GM03348 (cell line): ENCODE results near the gene ZC4H2.
"Not testable (repeated sequence)": the region's sequence is repeated elsewhere in the genome, so short reads cannot be mapped to it uniquely, and the experiment has no call there.

Source experiments
- DNase-seq: peaks from one replicate; pipeline ENCODE4 v3.0.0; 2012; ENCODE audit warnings: low spot score

ZC4H2 gene, protein sequence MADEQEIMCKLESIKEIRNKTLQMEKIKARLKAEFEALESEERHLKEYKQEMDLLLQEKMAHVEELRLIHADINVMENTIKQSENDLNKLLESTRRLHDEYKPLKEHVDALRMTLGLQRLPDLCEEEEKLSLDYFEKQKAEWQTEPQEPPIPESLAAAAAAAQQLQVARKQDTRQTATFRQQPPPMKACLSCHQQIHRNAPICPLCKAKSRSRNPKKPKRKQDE

DNA sequence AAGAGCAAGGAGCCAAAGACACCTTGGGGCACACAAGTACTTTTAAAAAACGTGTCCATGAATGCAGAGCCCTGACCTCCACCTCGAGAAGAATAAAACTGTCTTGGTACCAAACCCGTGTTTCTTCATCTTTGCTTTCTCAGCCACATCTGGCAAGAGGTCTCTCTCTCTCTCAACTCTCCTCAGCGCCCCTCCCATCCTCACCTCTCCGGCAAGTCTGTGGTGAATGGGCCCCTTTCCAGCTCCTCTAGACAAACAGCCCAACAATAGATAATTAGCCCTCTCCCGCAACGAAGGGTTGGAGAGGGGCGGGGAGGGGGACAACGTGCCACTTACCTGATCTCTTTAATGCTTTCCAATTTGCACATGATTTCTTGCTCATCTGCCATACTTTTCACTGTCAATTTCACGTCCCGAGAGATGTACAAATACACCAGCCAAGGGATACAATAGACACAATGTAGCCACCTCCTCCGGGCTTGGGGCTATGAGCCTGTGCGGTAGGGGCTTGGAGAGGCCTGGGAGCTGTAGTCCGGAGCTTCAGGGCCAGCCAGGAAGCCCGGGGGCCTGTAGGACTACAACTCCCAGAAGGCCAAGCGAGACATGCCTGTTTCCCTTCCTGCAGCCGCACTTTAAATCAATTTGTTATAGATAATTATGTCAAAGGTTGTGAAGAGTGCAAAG is at the start of gene ZC4H2:
Gene ZC4H2, minus strand, starts transcription at position 462 of the 684 bp plus-strand sequence. Its CDS starts 73 bp downstream, at position 389.
- peak; percentile 88 for DNase-seq

GRCh38 chrX:65017451-65017850 is 41.2 kb upstream of the ZC4H2 start:
- DNase-seq, result no peak

- DNase-seq, result no peak
These were observed 38.0 kb upstream of the ZC4H2 start for GRCh38 chrX:65014230-65014629.

GRCh38 chrX:65009459-65009858 is 33.2 kb upstream of the ZC4H2 start:
- no peak for DNase-seq

DNA sequence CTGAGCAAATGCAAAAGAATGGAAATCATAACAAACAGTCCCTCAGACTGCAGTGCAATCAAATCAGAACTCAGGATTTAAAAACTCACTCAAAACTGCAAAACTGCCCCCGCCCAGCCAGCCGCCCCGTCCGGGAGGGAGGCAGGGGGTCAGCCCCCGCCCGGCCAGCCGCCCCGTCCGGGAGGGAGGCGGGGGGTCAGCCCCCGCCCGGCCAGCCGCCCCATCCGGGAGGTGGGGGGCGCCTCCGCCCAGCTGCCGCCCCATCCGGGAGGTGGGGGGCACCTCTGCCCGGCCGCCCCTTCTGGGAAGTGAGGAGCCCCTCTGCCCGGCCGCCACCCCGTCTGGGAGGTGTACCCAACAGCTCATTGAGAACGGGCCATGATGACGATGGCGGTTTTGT is 26.0 kb upstream of the ZC4H2 start:
- DNase-seq, result not testable (repeated sequence)

GRCh38 chrX:64996805-64997204 is 20.6 kb upstream of the ZC4H2 start:
- DNase-seq, result no peak

DNA sequence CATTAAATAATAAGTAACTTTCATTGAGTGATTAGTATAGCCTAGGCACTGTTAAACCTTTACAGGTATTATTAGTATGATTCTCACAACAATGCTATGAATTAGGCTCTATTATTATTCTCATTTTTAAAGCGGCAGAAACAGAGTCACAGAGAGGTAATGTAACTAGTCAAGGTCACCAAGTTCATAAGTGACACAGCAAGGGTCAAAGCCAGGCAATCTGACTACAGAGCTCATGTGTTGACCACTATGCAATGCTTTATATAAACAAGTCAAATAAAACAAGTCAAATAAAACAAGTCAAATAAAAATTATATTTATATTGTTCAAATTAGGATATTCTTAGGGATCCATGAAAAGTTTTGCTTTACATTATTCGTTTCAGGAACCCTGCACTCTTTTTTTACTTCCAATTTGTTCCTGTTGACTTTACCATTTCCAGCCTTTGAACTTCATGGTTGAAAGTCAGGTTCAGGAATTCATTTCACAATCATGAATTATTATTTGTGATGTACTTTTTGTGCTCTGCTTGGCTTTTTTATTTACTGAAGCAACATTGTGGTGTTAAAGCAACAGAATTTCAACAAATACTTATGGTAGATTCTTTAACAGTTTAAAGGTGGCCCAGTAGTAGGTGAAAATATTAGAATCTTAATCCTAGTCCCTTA is 18.0 kb upstream of the ZC4H2 start:
- DNase-seq, result no peak

- DNase-seq, result no peak
These were observed 1.6 kb upstream of the ZC4H2 start for GRCh38 chrX:64977830-64978229.

GRCh38 chrX:64977051-64977450 is 801 bp upstream of the ZC4H2 start:
- DNase-seq, result no peak

DNA sequence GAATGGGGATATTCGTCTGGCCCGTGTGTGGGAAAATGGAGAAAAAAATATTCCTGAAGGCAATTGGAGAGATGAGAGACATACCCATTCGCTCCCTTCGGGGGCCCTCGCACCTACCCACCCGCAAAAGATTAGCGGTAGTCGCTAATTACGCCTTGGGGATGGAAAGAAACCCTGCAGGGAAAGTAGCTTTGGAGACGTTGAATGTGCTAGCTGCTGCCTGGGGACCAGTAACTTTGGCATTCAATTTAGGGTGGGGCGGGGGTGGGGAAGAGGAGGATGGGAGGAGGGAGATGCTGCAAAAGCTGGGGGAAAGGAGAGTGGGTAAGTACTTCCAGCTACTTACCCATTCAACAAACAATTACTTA is 407 bp upstream of the ZC4H2 start:
- DNase-seq, result no peak

DNA sequence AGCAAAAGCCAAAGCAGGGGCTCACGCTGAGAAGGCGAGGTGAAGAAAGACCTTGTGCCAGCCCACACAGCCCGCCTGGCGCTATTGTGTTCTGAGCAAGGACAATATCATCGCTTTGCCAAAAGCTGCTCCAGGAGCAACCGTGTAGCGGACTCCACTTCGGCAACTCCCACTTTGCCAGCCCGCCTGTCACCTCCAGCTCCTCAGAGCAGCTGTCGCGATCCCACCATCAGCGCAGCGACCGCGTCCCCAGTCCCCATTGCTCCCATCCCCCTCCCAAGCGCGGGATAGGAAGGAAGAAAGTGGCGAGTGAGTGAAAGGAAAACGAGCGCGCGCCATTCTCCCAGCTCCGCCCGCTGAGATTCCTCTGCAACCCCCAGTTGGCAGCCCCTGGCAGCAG is 759 bp downstream of the ZC4H2 start:
- peak; percentile 31 for DNase-seq

DNA sequence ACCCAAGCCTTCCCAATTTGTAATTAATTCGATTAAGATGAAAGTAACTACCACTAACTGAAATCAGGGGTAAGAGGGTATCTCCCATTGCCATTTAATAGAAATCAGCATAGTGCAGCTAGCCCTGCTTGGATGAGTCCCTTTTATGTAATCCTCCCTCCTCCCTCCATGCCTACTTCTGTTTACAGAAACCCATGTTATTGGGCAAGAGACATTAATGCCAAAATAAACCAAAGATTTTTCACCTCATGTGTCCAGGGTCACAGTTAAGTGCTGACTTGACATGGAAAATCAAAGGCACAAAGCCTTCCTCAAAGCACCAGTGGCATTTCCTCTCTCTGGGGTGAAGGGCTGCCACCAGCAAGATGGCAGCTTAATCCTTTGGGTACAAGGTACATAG is 50.8 kb downstream of the ZC4H2 start:
- DNase-seq, result no peak

- no peak for DNase-seq
These were observed 68.1 kb downstream of the ZC4H2 start for GRCh38 chrX:64908121-64908520.

DNA sequence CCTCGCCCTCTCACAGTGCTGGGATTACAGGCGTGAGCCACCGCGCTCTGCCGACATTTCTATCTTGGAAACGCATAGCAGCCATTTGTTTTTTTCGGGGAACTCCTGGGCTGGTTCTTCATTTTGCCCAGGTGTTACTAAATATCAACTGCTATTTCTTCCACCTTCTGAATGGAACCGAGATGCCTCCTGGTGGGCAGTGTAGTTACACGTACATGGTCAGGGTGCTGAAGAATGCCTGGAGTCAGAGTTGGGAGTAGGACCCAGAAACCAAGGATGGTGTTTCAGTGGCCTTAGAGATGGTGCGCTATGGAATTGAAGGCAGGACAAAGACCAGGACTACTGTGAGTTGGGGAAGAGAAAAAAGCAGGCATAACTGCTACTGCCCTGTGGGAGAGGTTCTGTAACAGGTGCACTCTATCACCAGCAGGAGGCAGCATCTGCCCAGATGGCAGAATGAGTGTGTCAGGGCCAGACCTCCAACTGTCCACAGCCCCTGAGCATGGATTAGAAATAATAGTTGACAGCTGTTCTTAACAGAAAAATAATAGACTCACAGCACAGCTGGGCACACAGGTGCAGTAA is 81.7 kb downstream of the ZC4H2 start:
- peak; percentile 7 for DNase-seq

GRCh38 chrX:64885850-64886249 is 90.4 kb downstream of the ZC4H2 start:
- DNase-seq, result peak; percentile 2

DNA sequence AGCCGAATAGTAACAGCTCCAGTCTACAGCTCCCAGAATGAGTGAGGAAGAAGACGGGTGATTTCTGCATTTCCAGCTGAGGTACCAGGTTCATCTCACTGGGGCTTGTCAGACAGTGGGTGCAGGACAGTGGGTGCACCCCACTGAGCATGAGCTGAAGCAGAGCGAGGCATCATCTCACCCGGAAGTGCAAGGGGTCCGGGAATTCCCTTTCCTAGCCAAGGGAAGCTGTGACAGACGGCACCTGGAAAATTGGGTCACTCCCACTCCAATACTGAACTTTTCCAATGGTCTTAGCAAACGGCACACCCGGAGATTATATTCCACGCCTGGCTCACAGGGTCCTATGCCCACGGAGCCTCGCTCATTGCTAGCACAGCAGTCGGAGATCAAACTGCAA is 97.5 kb downstream of the ZC4H2 start:
- DNase-seq, result not testable (repeated sequence)

GRCh38 chrX:64867217-64867616 is 109.0 kb downstream of the ZC4H2 start:
- DNase-seq, result no peak
